ENCODE data around the gene GAL3ST1. TPM values are rescaled to one million over a fixed set of nuclear protein-coding genes. Genes with fewer than 3 reads are reported as not detected.

GAL3ST1 gene
- total and polyA plus RNA-seq, 2 of the 8 experiments (the other 6 are each of a cell fraction or from before 2014, with no cell fraction given) = 11.0 to 32.5 TPM

- Histone ChIP-seq H3K4ac (replicated peaks; ENCODE audit: insufficient read length, low read depth, low read length) (peak within 1 kb of the TSS; percentile 7), H3K56ac (replicated peaks; ENCODE audit: insufficient read length, low read depth, low read length) (no peak within 1 kb of the TSS), H2AK5ac (ENCODE audit: low read depth, low read length) (peak within 1 kb of the TSS; percentile 93), H3K36me3 (ENCODE audit: control insufficient read depth in 2 of 4, insufficient read depth in 4 of 4, low read length in 3 of 4) (peaks cover 21 to 27% (median 22%) of the 10 kb centered on the region in 4 experiments), H2AFZ (ENCODE audit: low read length) (no peak within 1 kb of the TSS), H3K9ac (replicated peaks in 1 of 4; ENCODE audit: extremely low read depth in 1 of 4, low read depth in 3 of 4, low read length in 3 of 4) (peak within 1 kb of the TSS; percentile 78 to 94 (median 85)), H3K79me2 (ENCODE audit: control insufficient read depth in 1 of 2, insufficient read depth in 2 of 2, low read length in 2 of 2) (peaks cover 18 to 24% of the 10 kb centered on the region in 2 experiments), H3K23me2 (ENCODE audit: low read depth, low read length) (peaks cover 5% of the 10 kb centered on the region), H2BK20ac (ENCODE audit: low read length) (no peak within 1 kb of the TSS), H2BK120ac (replicated peaks; ENCODE audit: low read depth, low read length) (no peak within 1 kb of the TSS), H3K4me3 (ENCODE audit: extremely low read depth in 1 of 4, insufficient read depth in 2 of 4, low read depth in 3 of 4, low read length in 4 of 4) (peak within 1 kb of the TSS; percentile 68 to 100 (median 94)), H2BK15ac (ENCODE audit: low read length) (no peak within 1 kb of the TSS), H4K5ac (ENCODE audit: insufficient read length, low read depth, low read length) (no peak within 1 kb of the TSS), H3K18ac (ENCODE audit: extremely low read depth, low read length) (no peak within 1 kb of the TSS), H3K4me1 (replicated peaks in 1 of 4; ENCODE audit: control insufficient read depth in 3 of 4, insufficient read depth in 4 of 4, low read length in 3 of 4) (peaks cover 0 to 8% (median 1%) of the 10 kb centered on the region in 4 experiments; a peak in 2 of 7 replicates), H4K91ac (replicated peaks; ENCODE audit: insufficient read length, low read length) (peak within 1 kb of the TSS; percentile 20), H3K4me2 (ENCODE audit: insufficient read depth in 1 of 2, low read depth in 2 of 2, low read length in 2 of 2) (peak within 1 kb of the TSS; percentile 94 to 99), H3K23ac (ENCODE audit: insufficient read length) (no peak within 1 kb of the TSS), H3K79me1 (ENCODE audit: low read depth, low read length) (peaks cover 3% of the 10 kb centered on the region; the same call in 1 of the 2 replicates), H3K27me3 (replicated peaks in 1 of 4; ENCODE audit: control insufficient read depth in 3 of 4, extremely low read depth in 1 of 4, insufficient read depth in 3 of 4, low read length in 3 of 4) (no peaks in the 10 kb centered on the region; a peak in 2 of 7 replicates), H4K8ac (ENCODE audit: extremely low read depth, insufficient read depth, low read length) (no peak within 1 kb of the TSS), H2BK5ac (ENCODE audit: low read depth, low read length) (peak within 1 kb of the TSS; percentile 88; the same call in 1 of the 2 replicates), H3K27ac (ENCODE audit: low read depth, low read length) (peak within 1 kb of the TSS; percentile 94), H2BK12ac (ENCODE audit: low read depth, low read length) (no peak within 1 kb of the TSS), H3K14ac (ENCODE audit: insufficient read length) (no peak within 1 kb of the TSS), H4K20me1 (replicated peaks in 1 of 2; ENCODE audit: control insufficient read depth in 1 of 2, insufficient read depth in 2 of 2, low read length in 2 of 2) (peaks cover 2 to 3% of the 10 kb centered on the region in 2 experiments), H3K9me3 (ENCODE audit: insufficient read depth in 2 of 2, low read depth in 1 of 2, low read length in 1 of 2) (no peaks in the 10 kb centered on the region)
- peak; percentile 92 to 95 for DNase-seq (ENCODE audit: low read depth in 1 of 2, low spot score in 2 of 2)
- ChIA-PET CTCF (ENCODE audit: partially characterized antibody) (interaction anchor here (0.7 to 7.6 kb wide), 7 partner anchors 9 to 1834 kb away, joined by 3 to 52 read pairs (median 4); partner anchors contain the start of genes SLC35E4 and TCN2), POLR2A (ENCODE audit: partially characterized antibody) (interaction anchor here (0.8 to 8.4 kb wide), 9 partner anchors 8 to 44 kb away, joined by 3 to 64 read pairs (median 5); partner anchors contain the start of genes GAL3ST1, SLC35E4 and TCN2)
- FAIRE-seq = peak; percentile 98
- 2% methylated on average over 48 of the region's 49 CpGs; no CpG with 5 or more reads in 1 of the 2 experiments for WGBS, 2 experiments (ENCODE audit: extremely low coverage in 1 of 2, insufficient coverage in 1 of 2, insufficient read length in 1 of 2, insufficient replicate concordance in 2 of 2, low coverage in 1 of 2, low lambda C conversion rate in 2 of 2, missing lambda C conversion rate in 1 of 2)
- peak; percentile 0; the same call in 1 of the 2 replicates for TF ChIP-seq CHD2 (IDR thresholded peaks at IDR 0.05; ENCODE audit: low read length)
- TF ChIP-seq EGR1 (IDR thresholded peaks at IDR 0.05; ENCODE audit: borderline replicate concordance, low read depth, low read length) = no peak
- no peak for TF ChIP-seq RAD21 (IDR thresholded peaks at IDR 0.05 in 1 of 2, conservative IDR thresholded peaks at IDR 0.05 in 1 of 2; ENCODE audit: low read depth in 2 of 2, low read length in 2 of 2)
- TF ChIP-seq SP4 (IDR thresholded peaks at IDR 0.05; ENCODE audit: low read length) = peak; percentile 100
- TF ChIP-seq TAF7 (optimal IDR thresholded peaks at IDR 0.05; ENCODE audit: borderline replicate concordance, low read depth, low read length) = no peak
- TF ChIP-seq ATF2 (IDR thresholded peaks at IDR 0.05; ENCODE audit: low read length) = peak; percentile 93; the same call in 1 of the 2 replicates
- peak; percentile 74; the same call in 1 of the 2 replicates for TF ChIP-seq POLR2AphosphoS5 (IDR thresholded peaks at IDR 0.05; ENCODE audit: low read depth, low read length)
- TF ChIP-seq GTF2F1 (IDR thresholded peaks at IDR 0.05; ENCODE audit: borderline replicate concordance, low read depth, low read length) = no peak
- no peak for TF ChIP-seq CBX8 (IDR thresholded peaks at IDR 0.05; ENCODE audit: borderline replicate concordance, low read depth, low read length)
These were observed 17.3 kb upstream of the GAL3ST1 start, which contains the start of gene PES1 for GRCh38 chr22:30591588-30592359. TSS of gene PES1 (minus strand) at chr22:30591910. CDS start at chr22:30591833, 77 bp downstream.

All from H1 (cell line).